Suprapubic skin (tissue), 4 donors: ENCODE results near the gene SWI5. TPM values are rescaled to one million over a fixed set of nuclear protein-coding genes. Genes with fewer than 3 reads are reported as not detected.

Experiments used
- DNase-seq, 2 donors: peaks; one replicate each; pipeline ENCODE4 v3.0.0-alpha.2; 2019; ENCODE audit warnings: low spot score in 2 of 2
- H3K27ac ChIP-seq: fragments of 200-600 bp; sonication (generic); one replicate; pipeline ENCODE4 v1.5.1; 2019
- H3K27me3 ChIP-seq: fragments of 200-600 bp; sonication (generic); one replicate; pipeline ENCODE4 v1.5.1; 2019
- H3K36me3 ChIP-seq: fragments of 200-600 bp; sonication (generic); one replicate; pipeline ENCODE4 v1.5.1; 2019
- H3K4me1 ChIP-seq: fragments of 200-600 bp; sonication (generic); one replicate; pipeline ENCODE4 v1.5.1; 2019
- H3K4me3 ChIP-seq: fragments of 200-600 bp; sonication (generic); one replicate; pipeline ENCODE4 v1.5.1; 2019; ENCODE audit warnings: mild to moderate bottlenecking
- H3K9me3 ChIP-seq: fragments of 200-600 bp; sonication (generic); one replicate; pipeline ENCODE4 v1.5.1; 2019
- CTCF ChIP-seq, 2 donors: fragments of 200-600 bp in 1 of 2; fragments of 450-650 bp in 1 of 2; sonication (generic) in 1 of 2; IDR thresholded peaks; one replicate each; pipeline ENCODE4 v1.5.1; 2016 to 2019; ENCODE audit warnings: antibody characterized with exemption in 2 of 2, mild to moderate bottlenecking in 1 of 2, moderate library complexity in 1 of 2
- EP300 ChIP-seq: sonication (generic); formaldehyde crosslinking; IDR thresholded peaks from one replicate; pipeline ENCODE4 v1.6.1; 2017; ENCODE audit warnings: antibody characterized with exemption
- POLR2A ChIP-seq, 2 donors: fragments of 450-650 bp; IDR thresholded peaks; one replicate each; pipeline ENCODE4 v1.6.1; 2017; ENCODE audit warnings: antibody characterized with exemption in 2 of 2, mild to moderate bottlenecking in 2 of 2, moderate library complexity in 2 of 2
- POLR2AphosphoS5 ChIP-seq, 3 donors: sonication (generic); formaldehyde crosslinking; IDR thresholded peaks; one replicate each; pipeline ENCODE4 v1.6.1; 2017; ENCODE audit warnings: antibody characterized with exemption in 3 of 3
- WGBS: methylation state at CpG from one replicate; pipeline ENCODE4 v1.1.5; 2018; 5-methylcytosine and 5-hydroxymethylcytosine counted together
- total RNA-seq, 4 donors: library from RNA; depleted of rRNA; stranded (reverse); fragments of >200 nt; gene quantifications; one replicate each; pipeline ENCODE4 v1.1.0, GENCODE V29; 2016

The SWI5 gene
- total RNA-seq, 4 donors from 2014 or later = 21.1 to 35.3 (median 22.2) TPM

- no peak overlapping the region for H3K4me3 ChIP-seq
- DNase-seq = no peak
- TF ChIP-seq CTCF (IDR thresholded peaks at IDR 0.05) (no peak), POLR2AphosphoS5 (IDR thresholded peaks at IDR 0.05) (no peak), POLR2A (IDR thresholded peaks at IDR 0.05) (no peak), EP300 (no peak)
- H3K27me3 ChIP-seq = no peaks in the 10 kb centered on the region
- H3K9me3 ChIP-seq = no peaks in the 10 kb centered on the region
- H3K36me3 ChIP-seq = peaks cover 58% of the 10 kb centered on the region
- no peak overlapping the region for H3K27ac ChIP-seq
- 83% methylated on average over 20 of the region's 23 CpGs for WGBS
- H3K4me1 ChIP-seq = peaks cover 27% of the 10 kb centered on the region
Observed at GRCh38 chr9:128257086-128257825, 18.8 kb upstream of the SWI5 start.

- Histone ChIP-seq H3K4me3 (no peak overlapping the region), H3K9me3 (no peaks in the 10 kb centered on the region), H3K36me3 (peaks cover 64% of the 10 kb centered on the region), H3K27ac (no peak overlapping the region), H3K4me1 (peaks cover 27% of the 10 kb centered on the region), H3K27me3 (no peaks in the 10 kb centered on the region)
- TF ChIP-seq POLR2AphosphoS5 (IDR thresholded peaks at IDR 0.05) = no peak
- TF ChIP-seq EP300 = no peak
- no peak for TF ChIP-seq CTCF (IDR thresholded peaks at IDR 0.05)
- TF ChIP-seq POLR2A (IDR thresholded peaks at IDR 0.05) = no peak
- DNase-seq = no peak
- WGBS = 89% methylated on average over 9 of the region's 11 CpGs
Observed at GRCh38 chr9:128257907-128258306, 18.2 kb upstream of the SWI5 start.

- TF ChIP-seq CTCF (IDR thresholded peaks at IDR 0.05) (no peak), POLR2A (IDR thresholded peaks at IDR 0.05) (no peak), POLR2AphosphoS5 (IDR thresholded peaks at IDR 0.05) (no peak), EP300 (no peak)
- DNase-seq = no peak
- H3K27me3 ChIP-seq = no peaks in the 10 kb centered on the region
- WGBS = 87% methylated on average over 6 of the region's 6 CpGs
- H3K36me3 ChIP-seq = peaks cover 69% of the 10 kb centered on the region
- H3K4me3 ChIP-seq = no peak overlapping the region
- H3K4me1 ChIP-seq = peaks cover 23% of the 10 kb centered on the region
- no peak overlapping the region for H3K27ac ChIP-seq
- H3K9me3 ChIP-seq = no peaks in the 10 kb centered on the region
Observed at GRCh38 chr9:128258326-128258725, 17.8 kb upstream of the SWI5 start.

- no peak for TF ChIP-seq POLR2A (IDR thresholded peaks at IDR 0.05)
- no peak for TF ChIP-seq CTCF (IDR thresholded peaks at IDR 0.05)
- no peak for TF ChIP-seq EP300
- no peak for TF ChIP-seq POLR2AphosphoS5 (IDR thresholded peaks at IDR 0.05)
- 80% methylated on average over 9 of the region's 9 CpGs for WGBS
- no peak overlapping the region for H3K4me3 ChIP-seq
- no peaks in the 10 kb centered on the region for H3K27me3 ChIP-seq
- no peak for DNase-seq
- peaks cover 15% of the 10 kb centered on the region for H3K4me1 ChIP-seq
- H3K36me3 ChIP-seq = peaks cover 72% of the 10 kb centered on the region
- H3K27ac ChIP-seq = no peak overlapping the region
- no peaks in the 10 kb centered on the region for H3K9me3 ChIP-seq
Observed at GRCh38 chr9:128259156-128259555, 16.9 kb upstream of the SWI5 start.

GRCh38 chr9:128260340-128260739 lies 15.7 kb upstream of the SWI5 start:
- no peaks in the 10 kb centered on the region for H3K9me3 ChIP-seq
- peaks cover 3% of the 10 kb centered on the region for H3K4me1 ChIP-seq
- no peaks in the 10 kb centered on the region for H3K27me3 ChIP-seq
- TF ChIP-seq POLR2AphosphoS5 (IDR thresholded peaks at IDR 0.05) (no peak), CTCF (IDR thresholded peaks at IDR 0.05) (no peak), POLR2A (IDR thresholded peaks at IDR 0.05) (no peak)
- H3K36me3 ChIP-seq = peaks cover 84% of the 10 kb centered on the region
- H3K27ac ChIP-seq = no peak overlapping the region
- no peak overlapping the region for H3K4me3 ChIP-seq
- DNase-seq = no peak
- 86% methylated on average over 8 of the region's 17 CpGs for WGBS
